HepG2 (cell line): ENCODE data around the gene TAF4B. TPM values are rescaled to one million over a fixed set of nuclear protein-coding genes. Genes with fewer than 3 reads are reported as not detected.

Experiments
- ATAC-seq: fragments of 200-7000 bp; cut with Tn5 transposase; 3 replicates; pipeline ENCODE4 v1.9.1; 2020; ENCODE audit warnings: mild to moderate bottlenecking, moderate library complexity
- BruUV-seq: library from RNA; stranded (reverse); fragments of 400-500 nt; replicated peaks from 2 replicates; lab custom pipeline; 2021; lab: Mats Ljungman, UMichigan
- CTCF ChIA-PET: fragments of 300-600 bp; formaldehyde crosslinking; extraction: SDS; loops from one replicate; lab custom pipeline; 2021; ENCODE audit warnings: low total read pairs, inconsistent platforms, low intra/inter-chr PET ratio; lab: Yijun Ruan, JAX
- POLR2A ChIA-PET: fragments of 350-600 bp; sonication (Branson Sonifier 250); formaldehyde crosslinking; loops from one replicate; lab custom pipeline; 2020; ENCODE audit warnings: antibody characterized with exemption, inconsistent platforms; lab: Yijun Ruan, JAX
- DNase-seq: peaks from one replicate; pipeline ENCODE4 v3.0.0-alpha.2; 2015; ENCODE audit warnings: low spot score
- FAIRE-seq: peaks from 3 replicates; lab custom pipeline; 2011; peaks lifted over from hg19 to GRCh38; lab: Jason Lieb, UNC
- H2AFZ ChIP-seq: one replicate; pipeline ENCODE4 v1.6.1; 2011; ENCODE audit warnings: low read length, inconsistent platforms
- H3K27ac ChIP-seq: fragments of 300-600 bp; 3 replicates; pipeline ENCODE4 v1.8.0; 2011; ENCODE audit warnings: mixed run types, mild to moderate bottlenecking, mixed read lengths, low read length, inconsistent platforms; ENCODE audit not compliant: insufficient read depth; ENCODE audit errors: extremely low read length
- H3K27me3 ChIP-seq, 2 experiments: fragments of 200-600 bp in 1 of 2; 2 replicates in 1 of 2; 3 replicates in 1 of 2; pipeline versions ENCODE4 v1.6.0 to v1.8.0; 2011; ENCODE audit warnings: low read length in 2 of 2, mild to moderate bottlenecking in 2 of 2, moderate library complexity in 2 of 2, inconsistent platforms in 1 of 2; ENCODE audit not compliant: insufficient read depth in 2 of 2, control insufficient read depth in 1 of 2
- H3K36me3 ChIP-seq, 2 experiments: fragments of 200-600 bp in 1 of 2; replicated peaks in 1 of 2; 2 replicates in 1 of 2; 3 replicates in 1 of 2; pipeline versions ENCODE4 v1.5.1 to v1.8.0; 2011; ENCODE audit warnings: low read length in 2 of 2, inconsistent platforms in 1 of 2; ENCODE audit not compliant: insufficient read depth in 2 of 2, control insufficient read depth in 1 of 2
- H3K4me1 ChIP-seq: 2 replicates; pipeline ENCODE4 v1.5.1; 2012; ENCODE audit warnings: low read length, inconsistent platforms; ENCODE audit not compliant: insufficient read depth
- H3K4me2 ChIP-seq: 2 replicates; pipeline ENCODE4 v1.6.0; 2011; ENCODE audit warnings: low read depth, low read length, inconsistent platforms
- H3K4me3 ChIP-seq, 3 experiments: fragments of 200-600 bp in 1 of 3; sonication (generic), shearing (Covaris generic) in 1 of 3; replicated peaks in 1 of 3; 2 replicates each; pipeline ENCODE4 v1.5.1; 2011 to 2016; ENCODE audit warnings: low read length in 3 of 3, inconsistent platforms in 2 of 3, low read depth in 2 of 3, mild to moderate bottlenecking in 2 of 3, control low read depth in 1 of 3, mixed read lengths in 1 of 3; ENCODE audit not compliant: insufficient read depth in 1 of 3
- H3K79me2 ChIP-seq: one replicate; pipeline ENCODE4 v1.6.1; 2011; ENCODE audit warnings: low read length, inconsistent platforms; ENCODE audit not compliant: insufficient read depth
- H3K9ac ChIP-seq: 2 replicates; pipeline ENCODE4 v1.6.0; 2011; ENCODE audit warnings: mild to moderate bottlenecking, low read depth, low read length, inconsistent platforms; ENCODE audit not compliant: insufficient read depth
- H3K9me3 ChIP-seq: 2 replicates; pipeline ENCODE4 v1.5.1; 2012; ENCODE audit warnings: mild to moderate bottlenecking, low read length
- H4K20me1 ChIP-seq: 2 replicates; pipeline ENCODE4 v1.6.0; 2011; ENCODE audit warnings: inconsistent platforms, mild to moderate bottlenecking, low read length, moderate library complexity; ENCODE audit not compliant: insufficient read depth
- ARID3A ChIP-seq: IDR thresholded peaks from 2 replicates; pipeline ENCODE4 v1.6.1; 2012; ENCODE audit warnings: low read depth, low read length, improper control_type of control experiment
- ARNT ChIP-seq: fragments of 450-650 bp; IDR thresholded peaks from 2 replicates; pipeline ENCODE4 v1.6.1; 2017
- BATF2 ChIP-seq: sonication (generic); formaldehyde crosslinking; IDR thresholded peaks from 2 replicates; pipeline ENCODE4 v1.8.0; 2022; ENCODE audit warnings: mild to moderate bottlenecking, missing genetic modification reagents, moderate library complexity
- BORCS8-MEF2B ChIP-seq: sonication (generic); formaldehyde crosslinking; IDR thresholded peaks from 2 replicates; pipeline ENCODE4 v1.8.0; 2022; ENCODE audit warnings: mild to moderate bottlenecking, missing genetic modification reagents
- LBX2 ChIP-seq: sonication (generic); formaldehyde crosslinking; IDR thresholded peaks from 2 replicates; pipeline ENCODE4 v1.5.0; 2020; ENCODE audit warnings: missing genetic modification reagents, mild to moderate bottlenecking, borderline replicate concordance
- LRRFIP1 ChIP-seq: sonication (generic); formaldehyde crosslinking; conservative IDR thresholded peaks from 2 replicates; pipeline ENCODE4 v1.4.0; 2020; ENCODE audit warnings: missing genetic modification reagents
- NR1H2 ChIP-seq: sonication (generic); formaldehyde crosslinking; IDR thresholded peaks from 2 replicates; pipeline ENCODE4 v1.8.1; 2022; ENCODE audit warnings: low read depth, missing genetic modification reagents, borderline replicate concordance
- NR2C2 ChIP-seq: sonication (generic); formaldehyde crosslinking; IDR thresholded peaks from 2 replicates; pipeline ENCODE4 v1.4.0; 2020; ENCODE audit warnings: missing genetic modification reagents, mild to moderate bottlenecking, moderate library complexity, borderline replicate concordance
- ZNF296 ChIP-seq: sonication (generic); formaldehyde crosslinking; conservative IDR thresholded peaks from 2 replicates; pipeline ENCODE4 v1.5.0; 2020; ENCODE audit warnings: mild to moderate bottlenecking, missing genetic modification reagents
- ZNF556 ChIP-seq: sonication (generic); formaldehyde crosslinking; IDR thresholded peaks from 2 replicates; pipeline ENCODE4 v1.4.0; 2020; ENCODE audit warnings: mild to moderate bottlenecking, missing genetic modification reagents, borderline replicate concordance
- ZNF75D ChIP-seq: sonication (generic); formaldehyde crosslinking; IDR thresholded peaks from 2 replicates; pipeline ENCODE4 v1.8.1; 2023; ENCODE audit warnings: missing genetic modification reagents, mild to moderate bottlenecking, borderline replicate concordance
- ZNF800 ChIP-seq: sonication (generic); formaldehyde crosslinking; IDR thresholded peaks from 2 replicates; pipeline ENCODE4 v1.4.0; 2020; ENCODE audit warnings: missing genetic modification reagents
- in situ Hi-C: cut with HindIII; loops from 2 replicates; pipeline ENCODE4 v1.10.0; 2017; ENCODE audit warnings: low pct_unique_long_range_greater_than_20kb; ENCODE audit not compliant: extremely low pct_ligation_motif_present
- intact Hi-C: fragments of 100-400 bp; cut with micrococcal nuclease; formaldehyde crosslinking; loops from one replicate; pipeline ENCODE4 v1.10.0; 2022; ENCODE audit not compliant: unreplicated experiment
- polyA plus RNA-seq, 8 experiments: library from polyadenylated mRNA; depleted of rRNA in 3 of 8; stranded (reverse) in 7 of 8; unstranded in 1 of 8; fragments of >200 nt; fragmentation: Illumina TruSeq in 4 of 8; extraction: Trizol in 4 of 8; gene quantifications; 2 replicates each; pipeline versions ENCODE4 v1.2.1 to v1.2.3, GENCODE V29; 2011 to 2016; ENCODE audit warnings: low read depth in 4 of 8, missing spikeins in 1 of 8, mixed read lengths in 1 of 8; ENCODE audit not compliant: insufficient read depth in 1 of 8
- total RNA-seq, 5 experiments: library from RNA; depleted of rRNA; stranded (reverse); fragments of >200 nt; fragmentation: Illumina TruSeq; extraction: Trizol; gene quantifications; 2 replicates each; pipeline ENCODE4 v1.2.3, GENCODE V29; 2016; ENCODE audit warnings: low read depth in 1 of 5

Gene TAF4B
- total and polyA plus RNA-seq, 2 of the 13 experiments (the other 11 are each of a cell fraction or from before 2014, with no cell fraction given), result 2.2 to 3.8 TPM

- Histone ChIP-seq H2AFZ (no peak overlapping the region), H3K79me2 (no peaks in the 10 kb centered on the region), H3K4me3 (no peak overlapping the region), H3K27ac (no peak overlapping the region), H4K20me1 (no peaks in the 10 kb centered on the region), H3K4me1 (0 out of 2 replicates have a peak, but pooled peaks cover 7% of the 10 kb centered on the region), H3K9ac (no peak overlapping the region), H3K4me2 (no peak overlapping the region), H3K36me3 (no peaks in the 10 kb centered on the region), H3K27me3 (no peaks in the 10 kb centered on the region), H3K9me3 (peaks cover 14% of the 10 kb centered on the region)
- DNase-seq (no peak), ATAC-seq (no peak), FAIRE-seq (no peak)
- in situ Hi-C loops, result no loop called here
- ChIA-PET POLR2A (no interaction called here), CTCF (no interaction called here)
- no TSS peak for BruUV-seq
- intact Hi-C loops, result loop anchor here (10.0 kb wide), 1 partner anchor 806 kb away; no protein-coding TSS in a partner anchor
- no peak for TF ChIP-seq ZNF296 (CRISPR knock-in tag)
- TF ChIP-seq BORCS8-MEF2B (CRISPR knock-in tag), result no peak
- no peak for TF ChIP-seq ZNF75D (CRISPR knock-in tag)
- TF ChIP-seq BATF2 (CRISPR knock-in tag), result no peak
- TF ChIP-seq ZNF556, result no peak
- TF ChIP-seq LRRFIP1 (CRISPR knock-in tag), result no peak
- TF ChIP-seq NR2C2 (CRISPR knock-in tag), result no peak
- TF ChIP-seq ARNT, result no peak
- TF ChIP-seq LBX2 (CRISPR knock-in tag), result no peak
- no peak for TF ChIP-seq ARID3A
- no peak for TF ChIP-seq NR1H2 (CRISPR knock-in tag)
- no peak for TF ChIP-seq ZNF800 (CRISPR knock-in tag)
Measured at GRCh38 chr18:26350961-26351360, 124.7 kb downstream of the TAF4B start.
